Karpas-422 (cell line): ENCODE data around the gene DHRS11. TPM values are rescaled to one million over a fixed set of nuclear protein-coding genes. Genes with fewer than 3 reads are reported as not detected.
A peak's percentile ranks its signal among the peaks of the same experiment; 100 is the strongest.

ENCODE experiments used
- DNase-seq: peaks from one replicate; pipeline ENCODE4 v3.0.0-alpha.2; 2015
- H2AFZ ChIP-seq: fragments of 200-600 bp; sonication (generic); 2 replicates; pipeline ENCODE4 v1.6.1; 2014; ENCODE audit warnings: antibody characterized with exemption, low read length, mixed read lengths
- H3K27ac ChIP-seq: fragments of 200-600 bp; sonication (generic); 2 replicates; pipeline ENCODE4 v1.5.1; 2014; ENCODE audit warnings: mild to moderate bottlenecking, low read length, moderate library complexity
- H3K27me3 ChIP-seq: fragments of 200-600 bp; sonication (generic); 2 replicates; pipeline ENCODE4 v1.6.1; 2014; ENCODE audit warnings: low read length, mixed read lengths
- H3K36me3 ChIP-seq: fragments of 200-600 bp; sonication (generic); 2 replicates; pipeline ENCODE4 v1.6.1; 2014; ENCODE audit warnings: low read length, mixed read lengths; ENCODE audit not compliant: insufficient read depth
- H3K4me1 ChIP-seq: fragments of 200-600 bp; sonication (generic); 2 replicates; pipeline ENCODE4 v1.6.1; 2014; ENCODE audit warnings: mild to moderate bottlenecking, low read length, mixed read lengths
- H3K4me2 ChIP-seq: fragments of 200-600 bp; sonication (generic); 2 replicates; pipeline ENCODE4 v1.6.1; 2014; ENCODE audit warnings: low read length, low read depth, mild to moderate bottlenecking; ENCODE audit not compliant: poor library complexity, severe bottlenecking
- H3K4me3 ChIP-seq: fragments of 200-600 bp; sonication (generic); 2 replicates; pipeline ENCODE4 v1.5.1; 2014; ENCODE audit warnings: mild to moderate bottlenecking, antibody characterized with exemption, low read length, mixed read lengths
- H3K79me2 ChIP-seq: fragments of 200-600 bp; sonication (generic); 2 replicates; pipeline ENCODE4 v1.6.1; 2014; ENCODE audit warnings: mild to moderate bottlenecking, low read length, mixed read lengths
- H3K9ac ChIP-seq: fragments of 200-600 bp; sonication (generic); 2 replicates; pipeline ENCODE4 v1.6.0; 2014; ENCODE audit warnings: low read length
- H3K9me2 ChIP-seq: fragments of 200-600 bp; sonication (generic), shearing (Covaris generic); replicated peaks from 2 replicates; pipeline ENCODE4 v1.6.0; 2014; ENCODE audit warnings: mild to moderate bottlenecking, low read length, moderate library complexity; ENCODE audit not compliant: insufficient read depth
- H3K9me3 ChIP-seq: fragments of 300-700, 200-600 bp; sonication (generic); 2 replicates; pipeline ENCODE4 v1.6.1; 2014; ENCODE audit warnings: low read length, mixed read lengths
- H4K20me1 ChIP-seq: fragments of 200-600 bp; sonication (generic); 2 replicates; pipeline ENCODE4 v1.6.1; 2014; ENCODE audit warnings: mild to moderate bottlenecking, antibody characterized with exemption, low read length, low read depth; ENCODE audit not compliant: insufficient read depth
- total RNA-seq: library from RNA; depleted of rRNA; stranded (reverse); fragments of >200 nt; shearing (Covaris generic); gene quantifications from 2 replicates; pipeline ENCODE4 v1.2.3, GENCODE V29; 2014; ENCODE audit warnings: low replicate concordance

The DHRS11 gene
- total RNA-seq, 1 experiment from 2014 or later, result 13.6 TPM

GRCh38 chr17:36546418-36547093 is 45.1 kb upstream of the DHRS11 start:
- Histone ChIP-seq H3K4me1 (peaks cover 49% of the 10 kb centered on the region), H4K20me1 (peaks cover 11% of the 10 kb centered on the region; the same call in 1 of the 2 replicates), H3K27me3 (no peaks in the 10 kb centered on the region), H3K4me3 (peak overlapping the region; percentile 85), H3K9ac (peak overlapping the region; percentile 88), H2AFZ (no peak overlapping the region), H3K4me2 (peak overlapping the region; percentile 76), H3K27ac (peak overlapping the region; percentile 93), H3K9me2 (no peaks in the 10 kb centered on the region), H3K9me3 (no peaks in the 10 kb centered on the region), H3K79me2 (peaks cover 76% of the 10 kb centered on the region), H3K36me3 (peaks cover 13% of the 10 kb centered on the region; the same call in 1 of the 2 replicates)
- DNase-seq, result peak; percentile 79

- Histone ChIP-seq H2AFZ (no peak overlapping the region), H3K27ac (peak overlapping the region; percentile 93), H3K9ac (peak overlapping the region; percentile 88), H3K4me2 (peak overlapping the region; percentile 76), H3K9me3 (no peaks in the 10 kb centered on the region), H4K20me1 (peaks cover 11% of the 10 kb centered on the region; the same call in 1 of the 2 replicates), H3K27me3 (no peaks in the 10 kb centered on the region), H3K9me2 (no peaks in the 10 kb centered on the region), H3K79me2 (peaks cover 87% of the 10 kb centered on the region), H3K36me3 (peaks cover 17% of the 10 kb centered on the region; the same call in 1 of the 2 replicates), H3K4me1 (peaks cover 59% of the 10 kb centered on the region), H3K4me3 (peak overlapping the region; percentile 85)
- no peak for DNase-seq
These were observed 43.9 kb upstream of the DHRS11 start for GRCh38 chr17:36547776-36548175.

GRCh38 chr17:36550491-36551417 is 40.9 kb upstream of the DHRS11 start:
- peak; percentile 68 for DNase-seq
- Histone ChIP-seq H3K4me1 (peaks cover 80% of the 10 kb centered on the region), H3K4me2 (peak overlapping the region; percentile 53), H3K9me3 (no peaks in the 10 kb centered on the region), H3K36me3 (peaks cover 20% of the 10 kb centered on the region; the same call in 1 of the 2 replicates), H3K4me3 (peak overlapping the region; percentile 29; the same call in 1 of the 2 replicates), H3K9ac (peak overlapping the region; percentile 22; the same call in 1 of the 2 replicates), H3K27me3 (no peaks in the 10 kb centered on the region), H2AFZ (no peak overlapping the region), H4K20me1 (peaks cover 19% of the 10 kb centered on the region), H3K27ac (peak overlapping the region; percentile 86), H3K9me2 (no peaks in the 10 kb centered on the region), H3K79me2 (peaks cover 98% of the 10 kb centered on the region)

GRCh38 chr17:36553459-36553858 is 38.2 kb upstream of the DHRS11 start:
- Histone ChIP-seq H3K36me3 (peaks cover 28% of the 10 kb centered on the region), H2AFZ (no peak overlapping the region), H4K20me1 (peaks cover 25% of the 10 kb centered on the region), H3K9me3 (no peaks in the 10 kb centered on the region), H3K79me2 (peaks cover 94% of the 10 kb centered on the region), H3K4me2 (no peak overlapping the region), H3K9ac (no peak overlapping the region), H3K27me3 (no peaks in the 10 kb centered on the region), H3K4me3 (no peak overlapping the region), H3K4me1 (peaks cover 66% of the 10 kb centered on the region), H3K27ac (no peak overlapping the region), H3K9me2 (no peaks in the 10 kb centered on the region)
- DNase-seq, result no peak

- peaks cover 80% of the 10 kb centered on the region for H3K79me2 ChIP-seq
- H3K4me1 ChIP-seq, result no peaks in the 10 kb centered on the region
- no peak for DNase-seq
- H3K9me3 ChIP-seq, result no peaks in the 10 kb centered on the region
- H2AFZ ChIP-seq, result no peak overlapping the region
- H3K36me3 ChIP-seq, result peaks cover 53% of the 10 kb centered on the region
- H3K9me2 ChIP-seq, result no peaks in the 10 kb centered on the region
- H3K27ac ChIP-seq, result no peak overlapping the region
- H3K4me2 ChIP-seq, result no peak overlapping the region
- H4K20me1 ChIP-seq, result peaks cover 10% of the 10 kb centered on the region; the same call in 1 of the 2 replicates
- H3K4me3 ChIP-seq, result no peak overlapping the region
- no peak overlapping the region for H3K9ac ChIP-seq
- no peaks in the 10 kb centered on the region for H3K27me3 ChIP-seq
These were observed 25.6 kb upstream of the DHRS11 start for GRCh38 chr17:36566081-36566480.

- Histone ChIP-seq H3K4me2 (no peak overlapping the region), H2AFZ (no peak overlapping the region), H3K27ac (no peak overlapping the region), H4K20me1 (peaks cover 11% of the 10 kb centered on the region; the same call in 1 of the 2 replicates), H3K27me3 (no peaks in the 10 kb centered on the region), H3K4me1 (no peaks in the 10 kb centered on the region), H3K36me3 (peaks cover 28% of the 10 kb centered on the region), H3K9ac (no peak overlapping the region), H3K9me3 (no peaks in the 10 kb centered on the region), H3K79me2 (peaks cover 83% of the 10 kb centered on the region), H3K4me3 (no peak overlapping the region), H3K9me2 (no peaks in the 10 kb centered on the region)
- no peak for DNase-seq
These were observed 16.7 kb upstream of the DHRS11 start for GRCh38 chr17:36575028-36575427.

GRCh38 chr17:36576793-36577192 is 14.9 kb upstream of the DHRS11 start:
- DNase-seq, result no peak
- Histone ChIP-seq H3K27ac (no peak overlapping the region), H3K9me3 (no peaks in the 10 kb centered on the region), H3K4me2 (no peak overlapping the region), H3K9me2 (no peaks in the 10 kb centered on the region), H3K79me2 (peaks cover 77% of the 10 kb centered on the region), H2AFZ (no peak overlapping the region), H3K27me3 (no peaks in the 10 kb centered on the region), H3K4me3 (no peak overlapping the region), H4K20me1 (peaks cover 11% of the 10 kb centered on the region; the same call in 1 of the 2 replicates), H3K9ac (no peak overlapping the region), H3K36me3 (peaks cover 31% of the 10 kb centered on the region), H3K4me1 (peaks cover 4% of the 10 kb centered on the region)

GRCh38 chr17:36578671-36579070 is 13.0 kb upstream of the DHRS11 start:
- Histone ChIP-seq H2AFZ (no peak overlapping the region), H3K9ac (no peak overlapping the region), H3K9me2 (no peaks in the 10 kb centered on the region), H3K4me3 (no peak overlapping the region), H3K4me1 (peaks cover 4% of the 10 kb centered on the region), H4K20me1 (peaks cover 6% of the 10 kb centered on the region; the same call in 1 of the 2 replicates), H3K27me3 (no peaks in the 10 kb centered on the region), H3K4me2 (no peak overlapping the region), H3K79me2 (peaks cover 71% of the 10 kb centered on the region), H3K9me3 (no peaks in the 10 kb centered on the region), H3K36me3 (peaks cover 35% of the 10 kb centered on the region), H3K27ac (no peak overlapping the region)
- DNase-seq, result no peak
